ENCODE data around the gene SRSF12. TPM values are rescaled to one million over a fixed set of nuclear protein-coding genes. Genes with fewer than 3 reads are reported as not detected.

Gene SRSF12
- total and polyA plus RNA-seq, 4 experiments from 2014 or later, result 0.06 to 0.11 TPM; not detected in 2

- H3K36me3 ChIP-seq (ENCODE audit: insufficient read depth, low read length), result no peaks in the 10 kb centered on the region
- intact Hi-C loops (cut with micrococcal nuclease), result no loop called here
- H3K4me3 ChIP-seq (ENCODE audit: low read length in 2 of 2), result no peak overlapping the region
- Mint-ChIP-seq H3K27ac (no peak overlapping the region), H3K27me3 (peaks cover 0 to 3% of the 10 kb centered on the region in 2 donors), H3K4me3 (no peak overlapping the region), H3K4me1 (peaks cover 3 to 11% (median 7%) of the 10 kb centered on the region in 4 donors), H3K9me3 (no peaks in the 10 kb centered on the region), H3K36me3 (no peaks in the 10 kb centered on the region)
- CTCF ChIA-PET (ENCODE audit: partially characterized antibody), result interaction anchor here (0.7 to 0.9 kb wide), 2 partner anchors 8 to 91 kb away, joined by 3 read pairs; no protein-coding TSS in a partner anchor
- POLR2A ChIA-PET (ENCODE audit: partially characterized antibody), result interaction anchor here (1.3 kb wide), 1 partner anchor 12 kb away, joined by 9 read pairs; no protein-coding TSS in a partner anchor
- H3K27ac ChIP-seq (ENCODE audit: low read depth, low read length), result no peak overlapping the region
- no peaks in the 10 kb centered on the region for H3K27me3 ChIP-seq (ENCODE audit: insufficient read depth, low read length)
- no peak for DNase-seq
- H3K9me3 ChIP-seq (ENCODE audit: control insufficient read depth in 1 of 2, low read length in 2 of 2), result no peaks in the 10 kb centered on the region
- peaks cover 9% of the 10 kb centered on the region for H3K4me1 ChIP-seq (ENCODE audit: insufficient read depth, low read length)
These were observed 44.0 kb downstream of the SRSF12 start for GRCh38 chr6:89073840-89074239.

DNA sequence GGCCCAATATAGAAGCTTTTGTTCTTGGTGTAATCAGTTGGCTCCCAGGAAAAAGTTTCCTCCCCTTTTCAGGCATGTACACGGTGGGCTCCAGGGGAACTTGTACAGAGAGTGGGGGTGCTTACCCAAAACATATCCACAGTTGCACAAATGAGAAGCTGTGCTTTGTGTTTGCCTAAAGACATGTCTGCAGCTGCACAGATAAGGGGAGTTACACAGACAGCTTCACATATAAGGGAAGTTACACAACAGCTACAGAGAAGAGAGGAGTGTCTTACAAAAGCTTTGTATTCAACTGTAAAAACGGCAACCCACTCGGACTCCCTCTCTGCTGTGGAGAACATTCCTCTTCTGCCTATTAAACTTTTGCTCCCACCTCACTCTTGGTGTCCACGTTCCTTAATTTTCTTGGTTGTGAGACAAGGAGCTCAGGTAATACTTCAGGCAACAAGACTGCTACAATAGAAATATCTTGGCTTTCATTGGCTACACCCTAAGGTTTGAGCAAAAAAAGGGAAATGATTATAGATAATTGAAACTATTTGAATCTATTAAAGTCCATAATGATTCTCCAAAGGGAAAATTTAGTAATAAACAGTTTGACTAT lies 44.8 kb downstream of the SRSF12 start:
- CTCF ChIA-PET (ENCODE audit: partially characterized antibody), result interaction anchor here (1.6 kb wide), 1 partner anchor 299 kb away, joined by 4 read pairs; no protein-coding TSS in a partner anchor
- Histone ChIP-seq H3K4me3 (ENCODE audit: low read length in 2 of 2) (no peak overlapping the region), H3K27ac (ENCODE audit: low read depth, low read length) (no peak overlapping the region), H3K36me3 (ENCODE audit: insufficient read depth, low read length) (no peaks in the 10 kb centered on the region), H3K4me1 (ENCODE audit: insufficient read depth, low read length) (peaks cover 3% of the 10 kb centered on the region), H3K9me3 (ENCODE audit: control insufficient read depth in 1 of 2, low read length in 2 of 2) (no peaks in the 10 kb centered on the region), H3K27me3 (ENCODE audit: insufficient read depth, low read length) (no peaks in the 10 kb centered on the region)
- DNase-seq, result no peak
- H3K27me3 Mint-ChIP-seq, result peaks cover 0 to 3% of the 10 kb centered on the region in 2 donors
- no peaks in the 10 kb centered on the region for H3K36me3 Mint-ChIP-seq
- H3K4me1 Mint-ChIP-seq, result peaks cover 0 to 5% (median 3%) of the 10 kb centered on the region in 4 donors
- H3K27ac Mint-ChIP-seq, result no peak overlapping the region
- POLR2A ChIA-PET (ENCODE audit: partially characterized antibody), result interaction anchor here (1.8 to 9.2 kb wide), 2 partner anchors 7 to 10 kb away, joined by 5 to 58 read pairs; partner anchors contain the start of gene PNRC1
- no peaks in the 10 kb centered on the region for H3K9me3 Mint-ChIP-seq
- H3K4me3 Mint-ChIP-seq, result no peak overlapping the region
- intact Hi-C loops (cut with micrococcal nuclease), result no loop called here

- no peaks in the 10 kb centered on the region for H3K36me3 Mint-ChIP-seq
- intact Hi-C loops (cut with micrococcal nuclease), result no loop called here
- no peaks in the 10 kb centered on the region for H3K27me3 ChIP-seq (ENCODE audit: insufficient read depth, low read length)
These were observed 46.8 kb downstream of the SRSF12 start for GRCh38 chr6:89071036-89071435.

GRCh38 chr6:89069536-89070163 lies 48.2 kb downstream of the SRSF12 start:
- no peaks in the 10 kb centered on the region for H3K36me3 Mint-ChIP-seq
- POLR2A ChIA-PET (ENCODE audit: partially characterized antibody), result interaction anchor here (9.2 kb wide), 1 partner anchor 10 kb away, joined by 58 read pairs; the partner anchor contains the start of gene PNRC1
- peaks cover 4 to 12% of the 10 kb centered on the region in 2 donors for H3K27me3 Mint-ChIP-seq
- no peaks in the 10 kb centered on the region for H3K9me3 ChIP-seq (ENCODE audit: control insufficient read depth in 1 of 2, low read length in 2 of 2)
- no peak overlapping the region for H3K4me3 ChIP-seq (ENCODE audit: low read length in 2 of 2)
- no peaks in the 10 kb centered on the region for H3K27me3 ChIP-seq (ENCODE audit: insufficient read depth, low read length)
- CTCF ChIA-PET (ENCODE audit: partially characterized antibody), result interaction anchor here (1.1 kb wide), 1 partner anchor 10 kb away, joined by 3 read pairs; no protein-coding TSS in a partner anchor
- no peak for DNase-seq
- H3K27ac Mint-ChIP-seq, result no peak overlapping the region
- no peaks in the 10 kb centered on the region for H3K9me3 Mint-ChIP-seq
- intact Hi-C loops (cut with micrococcal nuclease), result no loop called here
- no peaks in the 10 kb centered on the region for H3K4me1 ChIP-seq (ENCODE audit: insufficient read depth, low read length)
- peaks cover 0 to 5% (median 0%) of the 10 kb centered on the region in 4 donors for H3K4me1 Mint-ChIP-seq
- no peak overlapping the region for H3K4me3 Mint-ChIP-seq
- no peaks in the 10 kb centered on the region for H3K36me3 ChIP-seq (ENCODE audit: insufficient read depth, low read length)
- H3K27ac ChIP-seq (ENCODE audit: low read depth, low read length), result no peak overlapping the region

More at GRCh38 chr6:89071036-89071435, 46.8 kb downstream of the SRSF12 start:
- Mint-ChIP-seq H3K4me3 (no peak overlapping the region), H3K4me1 (peaks cover 0 to 5% (median 0%) of the 10 kb centered on the region in 4 donors), H3K27me3 (peaks cover 4 to 12% of the 10 kb centered on the region in 2 donors), H3K9me3 (no peaks in the 10 kb centered on the region), H3K27ac (peak overlapping the region in 1 of 7 donors; percentile 48)
- Histone ChIP-seq H3K9me3 (ENCODE audit: control insufficient read depth in 1 of 2, low read length in 2 of 2) (no peaks in the 10 kb centered on the region), H3K36me3 (ENCODE audit: insufficient read depth, low read length) (no peaks in the 10 kb centered on the region), H3K4me1 (ENCODE audit: insufficient read depth, low read length) (no peaks in the 10 kb centered on the region), H3K4me3 (ENCODE audit: low read length in 2 of 2) (no peak overlapping the region), H3K27ac (ENCODE audit: low read depth, low read length) (no peak overlapping the region)
- CTCF ChIA-PET (ENCODE audit: partially characterized antibody), result no interaction called here
- POLR2A ChIA-PET (ENCODE audit: partially characterized antibody), result interaction anchor here (9.2 kb wide), 1 partner anchor 9 kb away, joined by 58 read pairs; the partner anchor contains the start of gene PNRC1
- no peak for DNase-seq

DNA sequence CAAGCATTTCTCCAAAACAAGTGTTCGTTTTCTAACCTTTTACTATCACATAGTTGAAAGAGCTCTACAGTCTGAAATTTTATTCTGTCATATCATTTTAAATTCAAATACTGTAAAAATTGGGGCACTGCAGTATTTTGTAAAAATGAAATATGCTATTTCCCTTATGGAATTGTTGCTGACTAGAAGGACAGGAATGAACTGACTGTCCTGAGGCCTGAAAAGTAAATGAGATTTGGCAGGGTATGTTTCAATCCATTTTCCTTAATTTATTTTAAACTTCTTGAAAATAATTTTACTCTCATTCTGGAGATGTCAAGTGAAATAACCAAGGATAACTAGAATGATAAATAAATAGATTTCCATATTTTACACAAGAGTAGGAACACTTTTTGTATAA lies 49.2 kb downstream of the SRSF12 start:
- CTCF ChIA-PET (ENCODE audit: partially characterized antibody), result interaction anchor here (1.1 kb wide), 1 partner anchor 10 kb away, joined by 3 read pairs; no protein-coding TSS in a partner anchor
- POLR2A ChIA-PET (ENCODE audit: partially characterized antibody), result interaction anchor here (9.2 kb wide), 1 partner anchor 11 kb away, joined by 58 read pairs; the partner anchor contains the start of gene PNRC1
- Histone ChIP-seq H3K9me3 (ENCODE audit: control insufficient read depth in 1 of 2, low read length in 2 of 2) (no peaks in the 10 kb centered on the region), H3K36me3 (ENCODE audit: insufficient read depth, low read length) (no peaks in the 10 kb centered on the region), H3K4me3 (ENCODE audit: low read length in 2 of 2) (no peak overlapping the region), H3K4me1 (ENCODE audit: insufficient read depth, low read length) (no peaks in the 10 kb centered on the region), H3K27me3 (ENCODE audit: insufficient read depth, low read length) (no peaks in the 10 kb centered on the region), H3K27ac (ENCODE audit: low read depth, low read length) (no peak overlapping the region)
- Mint-ChIP-seq H3K9me3 (no peaks in the 10 kb centered on the region), H3K27me3 (peaks cover 4 to 12% of the 10 kb centered on the region in 2 donors), H3K4me1 (peaks cover 0 to under 1% (median 0%) of the 10 kb centered on the region in 4 donors), H3K36me3 (no peaks in the 10 kb centered on the region), H3K4me3 (no peak overlapping the region), H3K27ac (no peak overlapping the region)
- intact Hi-C loops (cut with micrococcal nuclease), result no loop called here
- DNase-seq, result no peak

- no peaks in the 10 kb centered on the region for H3K27me3 ChIP-seq (ENCODE audit: insufficient read depth, low read length)
- Mint-ChIP-seq H3K27ac (no peak overlapping the region), H3K4me1 (no peaks in the 10 kb centered on the region), H3K9me3 (no peaks in the 10 kb centered on the region), H3K27me3 (peaks cover 4 to 12% of the 10 kb centered on the region in 2 donors), H3K4me3 (no peak overlapping the region), H3K36me3 (no peaks in the 10 kb centered on the region)
- ChIA-PET CTCF (ENCODE audit: partially characterized antibody) (interaction anchor here (0.9 kb wide), 1 partner anchor 9 kb away, joined by 3 read pairs; no protein-coding TSS in a partner anchor), POLR2A (ENCODE audit: partially characterized antibody) (interaction anchor here (9.2 kb wide), 1 partner anchor 12 kb away, joined by 58 read pairs; the partner anchor contains the start of gene PNRC1)
- H3K36me3 ChIP-seq (ENCODE audit: insufficient read depth, low read length), result no peaks in the 10 kb centered on the region
- H3K27ac ChIP-seq (ENCODE audit: low read depth, low read length), result no peak overlapping the region
- no peak for DNase-seq
- H3K4me1 ChIP-seq (ENCODE audit: insufficient read depth, low read length), result no peaks in the 10 kb centered on the region
- no peak overlapping the region for H3K4me3 ChIP-seq (ENCODE audit: low read length in 2 of 2)
- intact Hi-C loops (cut with micrococcal nuclease), result no loop called here
- no peaks in the 10 kb centered on the region for H3K9me3 ChIP-seq (ENCODE audit: control insufficient read depth in 1 of 2, low read length in 2 of 2)
These were observed 50.1 kb downstream of the SRSF12 start for GRCh38 chr6:89067796-89068195.
